ES-I3 (cell line): ENCODE measurements around the gene S1PR4.
"Not testable (repeated sequence)": the region's sequence is repeated elsewhere in the genome, so short reads cannot be mapped to it uniquely, and the experiment has no call there.

Source experiments
- H3K36me3 ChIP-seq: 2 replicates; pipeline ENCODE4 v1.6.1; 2013; ENCODE audit warnings: mild to moderate bottlenecking, low read length, control low read depth, moderate library complexity; ENCODE audit not compliant: insufficient read depth
- H3K4me1 ChIP-seq: 2 replicates; pipeline ENCODE4 v1.6.1; 2013; ENCODE audit warnings: mild to moderate bottlenecking, control low read depth, low read length; ENCODE audit not compliant: insufficient read depth
- H3K9ac ChIP-seq: 2 replicates; pipeline ENCODE4 v1.6.1; 2013; ENCODE audit warnings: low read depth, mild to moderate bottlenecking, low read length, moderate library complexity
- H3K9me3 ChIP-seq: 2 replicates; pipeline ENCODE4 v1.6.1; 2013; ENCODE audit warnings: mild to moderate bottlenecking, low read length, moderate library complexity; ENCODE audit not compliant: control insufficient read depth, insufficient read depth

Gene S1PR4

DNA sequence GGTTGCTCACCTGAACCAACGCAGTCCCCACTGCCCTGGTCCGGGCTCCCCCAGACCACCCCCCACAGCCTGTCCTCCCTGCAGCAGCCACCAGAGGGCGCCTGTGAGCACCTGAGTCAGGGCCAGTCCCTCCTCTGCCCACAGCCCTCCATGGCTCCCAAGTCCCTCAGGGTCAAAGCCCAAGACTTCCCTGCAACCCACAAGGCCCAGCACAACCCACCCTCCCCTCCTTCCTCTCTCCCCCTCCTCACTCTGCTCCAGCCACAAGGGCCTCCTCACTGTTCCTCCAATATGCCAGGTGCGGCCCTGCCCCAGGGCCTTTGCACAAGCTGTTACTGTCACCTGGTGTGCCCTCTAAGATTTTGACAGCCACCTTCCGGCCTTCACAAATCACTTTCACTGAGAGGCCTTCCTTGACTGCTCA lies 31.9 kb upstream of the S1PR4 start:
- H3K9ac ChIP-seq: no peak overlapping the region
- H3K36me3 ChIP-seq: no peaks in the 10 kb centered on the region
- H3K4me1 ChIP-seq: no peaks in the 10 kb centered on the region; the same call in 1 of the 2 replicates
- no peaks in the 10 kb centered on the region for H3K9me3 ChIP-seq

GRCh38 chr19:3148503-3148902 lies 30.1 kb upstream of the S1PR4 start:
- Histone ChIP-seq H3K36me3 (no peaks in the 10 kb centered on the region), H3K4me1 (no peaks in the 10 kb centered on the region; the same call in 1 of the 2 replicates), H3K9ac (no peak overlapping the region), H3K9me3 (no peaks in the 10 kb centered on the region)

GRCh38 chr19:3149089-3149488 lies 29.5 kb upstream of the S1PR4 start:
- H3K36me3 ChIP-seq: no peaks in the 10 kb centered on the region
- H3K4me1 ChIP-seq: no peaks in the 10 kb centered on the region; the same call in 1 of the 2 replicates
- H3K9ac ChIP-seq: no peak overlapping the region

GRCh38 chr19:3149526-3150505 lies 28.8 kb upstream of the S1PR4 start:
- no peaks in the 10 kb centered on the region for H3K36me3 ChIP-seq
- peaks cover 1% of the 10 kb centered on the region; the same call in 1 of the 2 replicates for H3K4me1 ChIP-seq
- H3K9me3 ChIP-seq: no peaks in the 10 kb centered on the region
- no peak overlapping the region for H3K9ac ChIP-seq

More at GRCh38 chr19:3149089-3149488, 29.5 kb upstream of the S1PR4 start:
- H3K9me3 ChIP-seq: no peaks in the 10 kb centered on the region

DNA sequence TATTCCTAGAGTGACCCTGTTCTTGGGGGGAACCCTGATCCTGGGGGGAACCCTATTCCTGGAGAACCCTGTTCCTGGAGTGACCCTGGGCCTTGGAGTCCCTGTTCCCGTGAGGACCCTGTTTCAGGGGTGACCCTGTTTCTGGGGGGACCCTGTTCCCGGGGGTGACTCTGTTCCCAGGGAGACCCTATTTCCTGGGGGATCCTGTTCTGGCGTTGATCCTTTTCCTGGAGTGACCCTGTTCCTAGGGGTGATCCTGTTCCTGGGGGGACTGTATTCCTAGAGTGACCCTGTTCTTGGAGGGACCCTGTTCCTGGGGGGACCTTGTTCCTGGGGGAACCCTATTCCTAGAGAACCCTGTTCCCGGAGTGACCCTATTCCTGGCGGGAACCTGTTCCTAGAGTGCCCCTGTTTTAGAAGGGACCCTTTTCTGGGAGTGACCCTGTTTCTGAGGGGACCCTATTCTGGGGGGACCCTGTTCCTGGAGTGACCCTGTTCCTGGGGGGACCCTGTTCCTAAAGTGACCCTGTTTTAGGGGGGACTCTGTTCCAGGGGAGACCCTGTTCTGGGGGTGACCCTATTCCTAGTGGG lies 27.7 kb upstream of the S1PR4 start:
- Histone ChIP-seq H3K4me1 (peaks cover 4% of the 10 kb centered on the region; the same call in 1 of the 2 replicates), H3K36me3 (no peaks in the 10 kb centered on the region), H3K9me3 (no peaks in the 10 kb centered on the region), H3K9ac (peak overlapping the region; percentile 13; the same call in 1 of the 2 replicates)

GRCh38 chr19:3151563-3152418 lies 26.8 kb upstream of the S1PR4 start:
- H3K9me3 ChIP-seq: no peaks in the 10 kb centered on the region
- peaks cover 4% of the 10 kb centered on the region; the same call in 1 of the 2 replicates for H3K4me1 ChIP-seq
- H3K9ac ChIP-seq: no peak overlapping the region
- H3K36me3 ChIP-seq: no peaks in the 10 kb centered on the region

- no peak overlapping the region for H3K9ac ChIP-seq
- peaks cover 4% of the 10 kb centered on the region; the same call in 1 of the 2 replicates for H3K4me1 ChIP-seq
- no peaks in the 10 kb centered on the region for H3K9me3 ChIP-seq
- no peaks in the 10 kb centered on the region for H3K36me3 ChIP-seq
Observed at GRCh38 chr19:3152419-3152780, 26.2 kb upstream of the S1PR4 start.

GRCh38 chr19:3153286-3154230 lies 25.0 kb upstream of the S1PR4 start:
- Histone ChIP-seq H3K4me1 (peaks cover 4% of the 10 kb centered on the region; the same call in 1 of the 2 replicates), H3K9me3 (no peaks in the 10 kb centered on the region), H3K36me3 (no peaks in the 10 kb centered on the region), H3K9ac (no peak overlapping the region)

DNA sequence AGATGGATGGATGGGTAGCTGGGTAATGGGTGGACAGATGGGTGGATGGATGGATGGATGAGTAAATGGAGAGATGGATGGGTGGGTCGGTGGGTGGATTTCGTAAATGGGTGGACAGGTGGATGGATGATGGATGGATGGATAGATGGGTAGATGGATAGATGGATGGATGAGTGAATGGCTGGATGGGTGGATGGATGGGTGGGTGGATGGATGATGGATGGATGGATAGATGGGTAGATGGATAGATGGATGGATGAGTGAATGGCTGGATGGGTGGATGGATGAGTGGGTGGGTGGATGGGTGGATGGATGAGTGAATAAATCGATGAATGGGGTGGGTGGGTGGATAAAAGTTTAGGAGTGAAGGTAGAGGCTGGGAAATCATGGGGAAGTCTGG lies 24.1 kb upstream of the S1PR4 start:
- not testable (repeated sequence) for H3K36me3 ChIP-seq, H3K9ac ChIP-seq, H3K4me1 ChIP-seq, H3K9me3 ChIP-seq

GRCh38 chr19:3154957-3155736 lies 23.4 kb upstream of the S1PR4 start:
- Histone ChIP-seq H3K9ac (no peak overlapping the region), H3K4me1 (peaks cover 4% of the 10 kb centered on the region; the same call in 1 of the 2 replicates), H3K36me3 (no peaks in the 10 kb centered on the region)

DNA sequence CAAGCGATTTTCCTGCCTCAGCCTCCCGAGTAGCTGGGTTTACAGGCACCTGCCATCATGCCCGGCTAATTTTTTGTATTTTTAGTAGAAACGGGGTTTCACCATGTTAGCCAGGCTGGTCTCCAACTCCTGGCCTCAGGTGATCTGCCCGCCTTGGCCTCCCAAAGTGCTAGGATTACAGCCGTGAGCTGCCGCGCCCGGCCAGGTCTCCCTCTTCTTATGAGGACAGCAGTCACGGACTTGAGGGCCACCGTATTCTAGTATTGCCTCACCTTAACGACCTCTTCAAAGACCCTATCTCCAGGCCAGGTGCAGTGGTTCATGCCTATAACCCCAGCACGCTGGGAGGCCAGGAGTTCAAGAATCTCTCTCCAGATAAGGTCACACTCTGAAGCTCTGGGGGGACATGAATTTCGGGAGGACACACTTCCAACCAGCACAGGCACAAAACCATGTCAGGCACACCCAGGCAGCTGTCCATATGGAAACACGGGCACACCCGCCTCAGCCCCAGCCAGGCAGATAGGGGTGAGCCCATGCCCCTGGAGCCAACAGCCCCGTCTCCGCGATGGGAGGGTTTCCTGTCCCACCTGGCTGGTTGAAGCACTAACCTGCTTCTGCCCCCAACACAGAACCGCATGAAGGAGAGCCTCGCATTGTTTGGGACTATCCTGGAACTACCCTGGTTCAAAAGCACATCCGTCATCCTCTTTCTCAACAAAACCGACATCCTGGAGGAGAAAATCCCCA lies 21.3 kb upstream of the S1PR4 start:
- Histone ChIP-seq H3K36me3 (no peaks in the 10 kb centered on the region), H3K4me1 (peaks cover 4% of the 10 kb centered on the region; the same call in 1 of the 2 replicates), H3K9ac (no peak overlapping the region), H3K9me3 (no peaks in the 10 kb centered on the region)

More at GRCh38 chr19:3154957-3155736, 23.4 kb upstream of the S1PR4 start:
- no peaks in the 10 kb centered on the region for H3K9me3 ChIP-seq

- peaks cover 4% of the 10 kb centered on the region; the same call in 1 of the 2 replicates for H3K4me1 ChIP-seq
- H3K9me3 ChIP-seq: no peaks in the 10 kb centered on the region
- no peaks in the 10 kb centered on the region for H3K36me3 ChIP-seq
- no peak overlapping the region for H3K9ac ChIP-seq
Observed at GRCh38 chr19:3159565-3159964, 19.0 kb upstream of the S1PR4 start.
